ENCODE measurements around the gene UBE2O. TPM values are rescaled to one million over a fixed set of nuclear protein-coding genes. Genes with fewer than 3 reads are reported as not detected.
A peak's percentile ranks its signal among the peaks of the same experiment; 100 is the strongest.
"Not testable (repeated sequence)": the region's sequence is repeated elsewhere in the genome, so short reads cannot be mapped to it uniquely, and the experiment has no call there.

UBE2O gene
- total RNA-seq, 6 experiments from 2014 or later = 24.3 to 26.0 (median 24.5) TPM

DNA sequence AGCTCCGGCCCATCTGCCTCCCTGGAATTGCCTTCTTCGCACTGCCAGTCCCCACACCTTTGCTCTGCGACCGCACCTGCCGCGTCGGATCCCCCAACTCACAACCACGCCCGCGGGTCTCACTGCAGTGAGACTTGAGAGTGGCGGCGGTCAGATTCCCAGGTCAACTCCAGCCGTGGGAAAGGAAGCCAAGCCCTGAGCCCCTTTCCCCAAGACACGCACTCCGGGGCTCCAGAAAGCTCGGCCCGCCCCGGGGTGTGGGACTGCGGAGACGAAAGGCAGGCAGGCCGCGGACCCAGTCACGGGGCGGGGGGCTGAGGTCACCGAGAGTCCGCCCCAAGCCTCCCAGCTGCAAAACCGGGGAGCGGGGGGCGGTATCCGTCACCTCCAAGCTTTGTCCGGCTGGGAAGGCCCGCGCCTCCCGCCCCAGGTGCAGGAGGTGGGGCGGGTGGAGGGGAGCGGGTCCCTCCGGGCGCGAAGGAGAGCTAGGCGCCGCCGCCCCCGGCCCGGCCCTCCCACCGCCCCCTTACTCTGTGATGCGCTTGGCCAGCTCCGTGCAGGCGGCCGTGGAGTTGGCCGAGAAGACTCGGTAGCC, 99.9 kb downstream of the UBE2O start:
- peak overlapping the region; percentile 100 for H3K27ac Mint-ChIP-seq
- TF ChIP-seq, protein P1, sequence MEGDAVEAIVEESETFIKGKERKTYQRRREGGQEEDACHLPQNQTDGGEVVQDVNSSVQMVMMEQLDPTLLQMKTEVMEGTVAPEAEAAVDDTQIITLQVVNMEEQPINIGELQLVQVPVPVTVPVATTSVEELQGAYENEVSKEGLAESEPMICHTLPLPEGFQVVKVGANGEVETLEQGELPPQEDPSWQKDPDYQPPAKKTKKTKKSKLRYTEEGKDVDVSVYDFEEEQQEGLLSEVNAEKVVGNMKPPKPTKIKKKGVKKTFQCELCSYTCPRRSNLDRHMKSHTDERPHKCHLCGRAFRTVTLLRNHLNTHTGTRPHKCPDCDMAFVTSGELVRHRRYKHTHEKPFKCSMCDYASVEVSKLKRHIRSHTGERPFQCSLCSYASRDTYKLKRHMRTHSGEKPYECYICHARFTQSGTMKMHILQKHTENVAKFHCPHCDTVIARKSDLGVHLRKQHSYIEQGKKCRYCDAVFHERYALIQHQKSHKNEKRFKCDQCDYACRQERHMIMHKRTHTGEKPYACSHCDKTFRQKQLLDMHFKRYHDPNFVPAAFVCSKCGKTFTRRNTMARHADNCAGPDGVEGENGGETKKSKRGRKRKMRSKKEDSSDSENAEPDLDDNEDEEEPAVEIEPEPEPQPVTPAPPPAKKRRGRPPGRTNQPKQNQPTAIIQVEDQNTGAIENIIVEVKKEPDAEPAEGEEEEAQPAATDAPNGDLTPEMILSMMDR (IDR thresholded peaks at IDR 0.05) = no peak
- no peaks in the 10 kb centered on the region for H3K9me3 Mint-ChIP-seq
- peaks cover 25% of the 10 kb centered on the region for H3K4me1 Mint-ChIP-seq (ENCODE audit: low read depth)
- peak overlapping the region; percentile 97 for H3K4me3 Mint-ChIP-seq
- H3K36me3 Mint-ChIP-seq (ENCODE audit: low read depth) = no peaks in the 10 kb centered on the region
- no peak for DNase-seq
- no peaks in the 10 kb centered on the region; the same call in 1 of the 2 replicates for H3K27me3 Mint-ChIP-seq (ENCODE audit: insufficient read depth)

DNA sequence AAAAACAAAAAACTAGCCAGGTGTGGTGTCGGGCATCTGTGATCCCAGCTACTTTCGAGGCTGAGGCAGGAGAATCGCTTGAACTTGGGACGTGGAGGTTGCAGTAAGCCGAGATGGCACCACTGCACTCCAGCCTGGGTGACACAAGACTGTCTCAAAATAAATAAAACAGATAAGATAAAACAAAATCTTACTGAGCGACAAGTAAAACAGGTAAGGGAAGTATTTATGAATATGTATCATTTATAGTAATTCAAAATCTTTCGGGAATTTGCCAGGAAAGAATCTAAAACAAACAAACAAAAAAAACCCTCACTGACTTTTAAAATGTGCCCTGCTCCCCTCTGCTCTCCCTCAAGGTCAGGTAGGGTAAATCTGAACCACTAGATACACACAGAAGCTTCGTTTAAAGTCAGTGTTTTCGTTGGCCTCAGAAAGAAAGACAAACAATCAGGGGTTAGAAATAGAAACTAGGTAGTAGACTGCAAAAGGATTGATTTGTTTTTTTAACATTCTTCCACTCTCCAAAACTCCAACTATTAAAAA, 101.4 kb downstream of the UBE2O start:
- TF ChIP-seq, protein P1 (IDR thresholded peaks at IDR 0.05) = no peak
- no peak for DNase-seq
- H3K27me3 Mint-ChIP-seq (ENCODE audit: insufficient read depth) = no peaks in the 10 kb centered on the region; the same call in 1 of the 2 replicates
- H3K4me1 Mint-ChIP-seq (ENCODE audit: low read depth) = peaks cover 25% of the 10 kb centered on the region
- no peaks in the 10 kb centered on the region for H3K9me3 Mint-ChIP-seq
- H3K36me3 Mint-ChIP-seq (ENCODE audit: low read depth) = peaks cover 10% of the 10 kb centered on the region
- H3K4me3 Mint-ChIP-seq = peak overlapping the region; percentile 97; the same call in 1 of the 2 replicates
- H3K27ac Mint-ChIP-seq = peak overlapping the region; percentile 67

DNA sequence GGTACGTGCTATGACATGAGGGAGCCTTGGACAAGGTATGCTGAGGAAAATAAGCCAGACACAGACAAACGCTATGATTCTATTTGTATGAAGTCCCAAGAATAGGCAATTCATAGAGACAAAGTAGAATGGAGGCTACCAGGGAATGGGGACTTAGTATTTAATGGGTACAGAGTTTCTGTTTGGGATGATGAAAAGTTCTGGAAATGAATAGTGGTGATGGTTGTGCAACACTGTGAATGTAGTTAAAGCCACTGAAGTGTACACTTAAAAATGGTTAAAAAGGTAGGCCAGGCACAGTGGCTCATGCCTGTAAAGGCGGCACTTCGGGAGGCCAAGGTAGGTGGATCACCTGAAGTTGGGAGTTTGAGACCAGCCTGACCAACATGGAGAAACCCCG, 102.5 kb downstream of the UBE2O start:
- DNase-seq = no peak
- H3K4me1 Mint-ChIP-seq (ENCODE audit: low read depth) = peaks cover 25% of the 10 kb centered on the region
- TF ChIP-seq, protein P1 (IDR thresholded peaks at IDR 0.05) = no peak
- H3K9me3 Mint-ChIP-seq = no peaks in the 10 kb centered on the region
- no peak overlapping the region for H3K27ac Mint-ChIP-seq
- no peaks in the 10 kb centered on the region; the same call in 1 of the 2 replicates for H3K27me3 Mint-ChIP-seq (ENCODE audit: insufficient read depth)
- peaks cover 16% of the 10 kb centered on the region for H3K36me3 Mint-ChIP-seq (ENCODE audit: low read depth)
- no peak overlapping the region for H3K4me3 Mint-ChIP-seq

DNA sequence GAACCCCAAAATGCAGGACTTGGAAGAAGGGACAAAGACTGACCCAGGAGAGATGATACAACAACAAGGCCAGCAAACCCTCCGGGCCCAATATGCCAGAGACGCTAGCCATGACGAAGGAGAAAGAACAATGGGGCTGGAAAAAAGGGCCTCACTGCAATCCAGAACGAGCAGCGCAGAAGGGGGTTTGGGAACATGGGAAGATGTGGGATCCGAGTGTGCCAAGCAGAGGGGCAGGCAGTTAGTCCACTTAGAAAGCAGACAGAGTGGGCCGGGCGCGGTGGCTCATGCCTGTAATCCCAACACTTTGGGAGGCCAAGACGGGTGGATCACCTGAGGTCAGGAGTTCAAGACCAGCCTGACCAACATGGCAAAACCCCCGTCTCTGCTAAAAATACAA, 106.0 kb downstream of the UBE2O start:
- H3K4me1 Mint-ChIP-seq (ENCODE audit: low read depth); H3K9me3 Mint-ChIP-seq; H3K27ac Mint-ChIP-seq; DNase-seq; H3K27me3 Mint-ChIP-seq (ENCODE audit: insufficient read depth); H3K4me3 Mint-ChIP-seq: not testable (repeated sequence)
- H3K36me3 Mint-ChIP-seq (ENCODE audit: low read depth) = peaks cover 23% of the 10 kb centered on the region

DNA sequence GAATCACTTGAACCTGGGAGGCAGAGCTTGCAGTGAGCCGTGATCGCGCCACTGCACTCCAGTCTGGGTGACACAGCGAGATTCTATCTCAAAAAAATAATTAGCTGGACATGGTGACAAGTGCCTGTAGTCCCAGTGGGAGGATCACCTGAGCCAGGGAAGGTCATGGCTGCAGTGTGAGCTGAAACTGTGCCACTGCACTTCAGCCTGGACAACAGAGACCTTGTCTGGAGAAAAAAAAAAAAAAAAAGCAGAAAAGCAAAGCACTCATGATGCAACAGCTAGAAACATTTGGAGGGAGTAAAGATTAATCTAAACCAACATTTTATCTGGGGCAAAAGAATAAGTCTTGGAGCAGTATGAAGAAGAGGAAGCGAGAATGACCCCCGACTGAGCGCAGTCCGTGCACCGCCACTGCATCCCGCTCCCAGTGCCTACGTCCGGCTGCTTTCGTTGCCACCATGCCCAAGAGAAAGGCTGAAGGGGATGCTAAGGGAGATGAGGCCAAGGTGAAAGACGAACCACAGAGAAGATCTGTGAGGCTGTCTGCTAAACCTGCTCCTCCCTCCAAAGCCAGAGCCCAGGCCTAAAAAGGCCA, 107.5 kb downstream of the UBE2O start:
- Mint-ChIP-seq H3K27me3 (ENCODE audit: insufficient read depth) (no peaks in the 10 kb centered on the region), H3K4me3 (no peak overlapping the region), H3K4me1 (ENCODE audit: low read depth) (no peaks in the 10 kb centered on the region), H3K36me3 (ENCODE audit: low read depth) (peaks cover 29% of the 10 kb centered on the region), H3K9me3 (no peaks in the 10 kb centered on the region), H3K27ac (peak overlapping the region; percentile 11; the same call in 1 of the 2 replicates)
- TF ChIP-seq, protein P1 (IDR thresholded peaks at IDR 0.05) = no peak
- no peak for DNase-seq

DNA sequence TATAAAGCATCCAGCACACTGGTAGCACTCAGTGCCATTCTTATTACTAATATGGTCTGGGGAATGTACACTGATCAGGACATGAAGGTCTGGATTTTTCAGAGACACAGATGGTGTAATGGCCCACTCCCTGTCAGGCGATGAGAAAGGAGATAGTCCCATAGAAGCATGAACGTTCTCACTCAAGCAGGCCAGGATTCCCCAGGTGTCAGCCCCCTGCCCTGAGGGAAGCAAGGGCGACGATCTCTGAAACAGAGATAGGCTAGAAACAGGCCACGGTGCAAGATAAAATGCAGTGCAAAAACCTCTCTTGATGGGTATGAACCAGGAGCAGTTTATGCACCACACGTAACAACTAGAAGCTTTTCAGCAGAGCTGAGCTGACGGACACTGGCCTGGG, 109.8 kb downstream of the UBE2O start:
- no peak for DNase-seq
- Mint-ChIP-seq H3K27me3 (ENCODE audit: insufficient read depth) (no peaks in the 10 kb centered on the region), H3K9me3 (no peaks in the 10 kb centered on the region), H3K4me3 (no peak overlapping the region), H3K36me3 (ENCODE audit: low read depth) (peaks cover 34% of the 10 kb centered on the region), H3K27ac (no peak overlapping the region), H3K4me1 (ENCODE audit: low read depth) (no peaks in the 10 kb centered on the region)
- TF ChIP-seq, protein P1 (IDR thresholded peaks at IDR 0.05) = no peak
